Liver (tissue), 9 donors: ENCODE measurements around the gene CALML3. TPM values are rescaled to one million over a fixed set of nuclear protein-coding genes. Genes with fewer than 3 reads are reported as not detected.

ENCODE experiments used
- DNase-seq: peaks from one replicate; pipeline ENCODE4 v3.0.0-alpha.2; 2017; ENCODE audit warnings: low spot score
- H3K27ac ChIP-seq, 2 donors: one replicate each; pipeline ENCODE4 v1.7.0; 2013; ENCODE audit warnings: inconsistent platforms in 2 of 2, low read length in 2 of 2, control low read depth in 1 of 2, low read depth in 1 of 2, mild to moderate bottlenecking in 1 of 2
- H3K27me3 ChIP-seq, 4 donors: one replicate each; pipeline versions ENCODE4 v1.6.1 to v1.7.0; 2013; ENCODE audit warnings: low read length in 3 of 4, inconsistent platforms in 1 of 4, mild to moderate bottlenecking in 1 of 4, moderate library complexity in 1 of 4; ENCODE audit not compliant: control insufficient read depth in 4 of 4, insufficient read depth in 4 of 4
- H3K36me3 ChIP-seq, 4 donors: one replicate each; pipeline versions ENCODE4 v1.6.1 to v1.7.0; 2013; ENCODE audit warnings: low read length in 3 of 4, mild to moderate bottlenecking in 3 of 4, low read depth in 1 of 4, moderate library complexity in 1 of 4; ENCODE audit not compliant: control insufficient read depth in 4 of 4, insufficient read depth in 3 of 4
- H3K4me1 ChIP-seq, 4 donors: one replicate each; pipeline versions ENCODE4 v1.6.1 to v1.7.0; 2013; ENCODE audit warnings: low read length in 3 of 4, mild to moderate bottlenecking in 3 of 4, moderate library complexity in 1 of 4; ENCODE audit not compliant: control insufficient read depth in 4 of 4, insufficient read depth in 4 of 4
- H3K4me3 ChIP-seq, 3 donors: one replicate each; pipeline versions ENCODE4 v1.6.1 to v1.7.0; 2013; ENCODE audit warnings: low read length in 3 of 3, control low read depth in 1 of 3, low read depth in 1 of 3, mild to moderate bottlenecking in 1 of 3
- H3K9ac ChIP-seq, 2 donors: one replicate each; pipeline ENCODE4 v1.7.0; 2013; ENCODE audit warnings: low read length in 2 of 2, mild to moderate bottlenecking in 2 of 2, moderate library complexity in 2 of 2, control low read depth in 1 of 2, low read depth in 1 of 2
- H3K9me3 ChIP-seq, 4 donors: one replicate each; pipeline versions ENCODE4 v1.6.1 to v1.7.0; 2013; ENCODE audit warnings: low read length in 3 of 4; ENCODE audit not compliant: control insufficient read depth in 4 of 4
- EGR1 ChIP-seq, 2 donors: IDR thresholded peaks; 2 replicates each; pipeline ENCODE4 v1.6.1; 2016 to 2018; ENCODE audit warnings: antibody characterized with exemption in 2 of 2, low read depth in 2 of 2
- FOXA1 ChIP-seq: IDR thresholded peaks from 2 replicates; pipeline ENCODE4 v1.6.1; 2016; ENCODE audit warnings: antibody characterized with exemption
- FOXA2 ChIP-seq: IDR thresholded peaks from 2 replicates; pipeline ENCODE4 v1.6.1; 2016; ENCODE audit warnings: antibody characterized with exemption
- GABPA ChIP-seq, 2 donors: IDR thresholded peaks in 1 of 2; conservative IDR thresholded peaks in 1 of 2; 2 replicates each; pipeline ENCODE4 v1.6.1; 2016; ENCODE audit warnings: antibody characterized with exemption in 2 of 2, mild to moderate bottlenecking in 1 of 2, moderate library complexity in 1 of 2
- HNF4A ChIP-seq, 2 donors: conservative IDR thresholded peaks; 2 replicates each; pipeline ENCODE4 v1.6.1; 2016; ENCODE audit warnings: antibody characterized with exemption in 2 of 2, mild to moderate bottlenecking in 2 of 2
- HNF4G ChIP-seq: IDR thresholded peaks from 2 replicates; pipeline ENCODE4 v1.6.1; 2016; ENCODE audit warnings: antibody characterized with exemption
- JUND ChIP-seq, 2 donors: IDR thresholded peaks; 2 replicates each; pipeline ENCODE4 v1.6.1; 2016; ENCODE audit warnings: antibody characterized with exemption in 2 of 2
- NR2F2 ChIP-seq: IDR thresholded peaks from 2 replicates; pipeline ENCODE4 v1.6.1; 2016; ENCODE audit warnings: antibody characterized with exemption
- RAD21 ChIP-seq, 2 donors: IDR thresholded peaks; 2 replicates each; pipeline ENCODE4 v1.6.1; 2016; ENCODE audit warnings: antibody characterized with exemption in 2 of 2, mild to moderate bottlenecking in 2 of 2
- RXRA ChIP-seq, 2 donors: IDR thresholded peaks; 2 replicates each; pipeline ENCODE4 v1.6.1; 2017 to 2018; ENCODE audit warnings: antibody characterized with exemption in 2 of 2, mild to moderate bottlenecking in 1 of 2
- SP1 ChIP-seq: IDR thresholded peaks from 2 replicates; pipeline ENCODE4 v1.6.1; 2018; ENCODE audit warnings: antibody characterized with exemption, mild to moderate bottlenecking
- TAF1 ChIP-seq: conservative IDR thresholded peaks from 2 replicates; pipeline ENCODE4 v1.6.1; 2016; ENCODE audit warnings: antibody characterized with exemption, mild to moderate bottlenecking
- YY1 ChIP-seq: IDR thresholded peaks from 2 replicates; pipeline ENCODE4 v1.6.1; 2016; ENCODE audit warnings: antibody characterized with exemption, mild to moderate bottlenecking
- WGBS: extraction: QIAGEN DNeasy Blood & Tissue Kit; methylation state at CpG from one replicate; pipeline ENCODE4 v1.1.7; 2013; 5-methylcytosine and 5-hydroxymethylcytosine counted together
- polyA plus RNA-seq, 2 donors: library from polyadenylated mRNA; stranded (reverse) in 1 of 2; unstranded in 1 of 2; fragments of 200-250 nt in 1 of 2; fragments of >200 nt in 1 of 2; fragmentation: Nextera tagmentation in 1 of 2; extraction: Ambion mirVana in 1 of 2; gene quantifications; one replicate each; pipeline versions ENCODE4 v1.2.1 to v1.2.3, GENCODE V29; 2013 to 2015
- total RNA-seq, 2 donors: library from RNA; depleted of rRNA; stranded (reverse); fragments of >200 nt; gene quantifications; one replicate each; pipeline ENCODE4 v1.2.3, GENCODE V29; 2014
- TF ChIP-seq, protein P1 (sequence below): IDR thresholded peaks from 2 replicates; pipeline ENCODE4 v1.6.1; 2016; ENCODE audit warnings: antibody characterized with exemption
- TF ChIP-seq, protein P2 (sequence below): IDR thresholded peaks from 2 replicates; pipeline ENCODE4 v1.6.1; 2016; ENCODE audit warnings: antibody characterized with exemption, mild to moderate bottlenecking
- TF ChIP-seq, protein P3 (sequence below): IDR thresholded peaks from 2 replicates; pipeline ENCODE4 v1.6.1; 2016; ENCODE audit warnings: antibody characterized with exemption
- TF ChIP-seq, protein P4 (sequence below): IDR thresholded peaks from 2 replicates; pipeline ENCODE4 v1.6.1; 2016; ENCODE audit warnings: antibody characterized with exemption
- TF ChIP-seq, protein P5 (sequence below): fragments of 150-350 bp; IDR thresholded peaks from 2 replicates; pipeline ENCODE4 v1.5.1; 2017; ENCODE audit warnings: improper control_type of control experiment, low read depth, low read length; ENCODE audit not compliant: missing input control
- donor health status: healthy.
- donor health status: healthy.
- donor health status: healthy.
- donor health status: healthy.
- donor health status: healthy.

Gene CALML3
- total and polyA plus RNA-seq, 4 donors, result not detected

DNA sequence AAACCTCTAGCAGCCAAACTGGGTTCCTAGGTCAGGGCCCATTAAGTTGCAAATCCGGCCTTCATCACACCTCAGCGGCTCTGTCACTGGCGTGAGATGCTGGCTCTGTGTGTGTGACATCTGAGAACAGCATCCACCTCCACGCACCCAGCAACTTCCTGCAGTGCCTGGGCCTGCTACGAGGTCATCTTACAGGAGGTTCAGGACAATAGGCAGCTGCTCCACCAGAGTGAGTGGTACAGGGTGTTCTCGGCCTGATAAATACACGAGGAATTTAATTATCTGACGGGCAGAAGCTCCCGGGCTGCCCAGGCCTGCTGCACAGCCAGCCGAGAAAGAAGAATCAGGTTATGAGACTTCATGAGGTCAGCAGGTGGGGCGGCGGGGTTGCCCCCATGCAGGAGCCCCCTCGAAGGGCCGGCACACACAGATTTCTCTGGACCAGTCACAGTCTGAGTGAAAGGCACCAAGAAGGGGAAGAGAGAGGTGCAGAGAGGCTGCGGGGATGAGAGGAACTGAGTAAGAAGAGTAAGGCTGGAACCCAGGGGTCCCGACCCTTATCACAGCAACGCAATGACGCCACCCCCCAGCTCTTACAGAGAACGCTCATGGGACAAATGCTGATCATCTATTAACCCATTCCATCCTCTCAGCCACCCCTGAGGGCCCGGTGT is 49.3 kb downstream of the CALML3 start:
- no peak for DNase-seq
- Histone ChIP-seq H3K4me1 (peaks cover 2 to 46% (median 34%) of the 10 kb centered on the region in 4 donors), H3K27ac (peak overlapping the region; percentile 55 to 69), H3K9me3 (no peaks in the 10 kb centered on the region), H3K36me3 (no peaks in the 10 kb centered on the region), H3K4me3 (no peak overlapping the region), H3K27me3 (no peaks in the 10 kb centered on the region), H3K9ac (no peak overlapping the region)
- TF ChIP-seq GABPA (IDR thresholded peaks at IDR 0.05 in 1 of 2, conservative IDR thresholded peaks at IDR 0.05 in 1 of 2) (no peak), SP1 (no peak)
- 84% methylated on average over 20 of the region's 20 CpGs for WGBS

GRCh38 chr10:5574642-5575131 is 49.9 kb downstream of the CALML3 start:
- Histone ChIP-seq H3K27ac (peak overlapping the region; percentile 55 to 69), H3K9ac (no peak overlapping the region), H3K36me3 (no peaks in the 10 kb centered on the region), H3K4me3 (no peak overlapping the region), H3K4me1 (peaks cover 2 to 46% (median 34%) of the 10 kb centered on the region in 4 donors), H3K9me3 (no peaks in the 10 kb centered on the region), H3K27me3 (no peaks in the 10 kb centered on the region)
- TF ChIP-seq RAD21 (IDR thresholded peaks at IDR 0.05) (peak in 1 of 2 donors; percentile 48), FOXA1 (no peak), TAF1 (no peak), RXRA (IDR thresholded peaks at IDR 0.05) (peak; percentile 83 to 90), FOXA2 (no peak), HNF4A (conservative IDR thresholded peaks at IDR 0.05) (peak; percentile 93 to 96), SP1 (peak; percentile 59), GABPA (IDR thresholded peaks at IDR 0.05 in 1 of 2, conservative IDR thresholded peaks at IDR 0.05 in 1 of 2) (no peak), YY1 (no peak), JUND (IDR thresholded peaks at IDR 0.05) (no peak), HNF4G (peak; percentile 65), NR2F2 (no peak), EGR1 (IDR thresholded peaks at IDR 0.05; ENCODE audit: low read depth in 2 of 2) (no peak)
- TF ChIP-seq, protein P1, sequence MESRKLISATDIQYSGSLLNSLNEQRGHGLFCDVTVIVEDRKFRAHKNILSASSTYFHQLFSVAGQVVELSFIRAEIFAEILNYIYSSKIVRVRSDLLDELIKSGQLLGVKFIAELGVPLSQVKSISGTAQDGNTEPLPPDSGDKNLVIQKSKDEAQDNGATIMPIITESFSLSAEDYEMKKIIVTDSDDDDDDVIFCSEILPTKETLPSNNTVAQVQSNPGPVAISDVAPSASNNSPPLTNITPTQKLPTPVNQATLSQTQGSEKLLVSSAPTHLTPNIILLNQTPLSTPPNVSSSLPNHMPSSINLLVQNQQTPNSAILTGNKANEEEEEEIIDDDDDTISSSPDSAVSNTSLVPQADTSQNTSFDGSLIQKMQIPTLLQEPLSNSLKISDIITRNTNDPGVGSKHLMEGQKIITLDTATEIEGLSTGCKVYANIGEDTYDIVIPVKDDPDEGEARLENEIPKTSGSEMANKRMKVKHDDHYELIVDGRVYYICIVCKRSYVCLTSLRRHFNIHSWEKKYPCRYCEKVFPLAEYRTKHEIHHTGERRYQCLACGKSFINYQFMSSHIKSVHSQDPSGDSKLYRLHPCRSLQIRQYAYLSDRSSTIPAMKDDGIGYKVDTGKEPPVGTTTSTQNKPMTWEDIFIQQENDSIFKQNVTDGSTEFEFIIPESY, result no peak
- TF ChIP-seq, protein P2, sequence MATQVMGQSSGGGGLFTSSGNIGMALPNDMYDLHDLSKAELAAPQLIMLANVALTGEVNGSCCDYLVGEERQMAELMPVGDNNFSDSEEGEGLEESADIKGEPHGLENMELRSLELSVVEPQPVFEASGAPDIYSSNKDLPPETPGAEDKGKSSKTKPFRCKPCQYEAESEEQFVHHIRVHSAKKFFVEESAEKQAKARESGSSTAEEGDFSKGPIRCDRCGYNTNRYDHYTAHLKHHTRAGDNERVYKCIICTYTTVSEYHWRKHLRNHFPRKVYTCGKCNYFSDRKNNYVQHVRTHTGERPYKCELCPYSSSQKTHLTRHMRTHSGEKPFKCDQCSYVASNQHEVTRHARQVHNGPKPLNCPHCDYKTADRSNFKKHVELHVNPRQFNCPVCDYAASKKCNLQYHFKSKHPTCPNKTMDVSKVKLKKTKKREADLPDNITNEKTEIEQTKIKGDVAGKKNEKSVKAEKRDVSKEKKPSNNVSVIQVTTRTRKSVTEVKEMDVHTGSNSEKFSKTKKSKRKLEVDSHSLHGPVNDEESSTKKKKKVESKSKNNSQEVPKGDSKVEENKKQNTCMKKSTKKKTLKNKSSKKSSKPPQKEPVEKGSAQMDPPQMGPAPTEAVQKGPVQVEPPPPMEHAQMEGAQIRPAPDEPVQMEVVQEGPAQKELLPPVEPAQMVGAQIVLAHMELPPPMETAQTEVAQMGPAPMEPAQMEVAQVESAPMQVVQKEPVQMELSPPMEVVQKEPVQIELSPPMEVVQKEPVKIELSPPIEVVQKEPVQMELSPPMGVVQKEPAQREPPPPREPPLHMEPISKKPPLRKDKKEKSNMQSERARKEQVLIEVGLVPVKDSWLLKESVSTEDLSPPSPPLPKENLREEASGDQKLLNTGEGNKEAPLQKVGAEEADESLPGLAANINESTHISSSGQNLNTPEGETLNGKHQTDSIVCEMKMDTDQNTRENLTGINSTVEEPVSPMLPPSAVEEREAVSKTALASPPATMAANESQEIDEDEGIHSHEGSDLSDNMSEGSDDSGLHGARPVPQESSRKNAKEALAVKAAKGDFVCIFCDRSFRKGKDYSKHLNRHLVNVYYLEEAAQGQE, result no peak
- TF ChIP-seq, protein P3, sequence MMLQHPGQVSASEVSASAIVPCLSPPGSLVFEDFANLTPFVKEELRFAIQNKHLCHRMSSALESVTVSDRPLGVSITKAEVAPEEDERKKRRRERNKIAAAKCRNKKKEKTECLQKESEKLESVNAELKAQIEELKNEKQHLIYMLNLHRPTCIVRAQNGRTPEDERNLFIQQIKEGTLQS, result no peak
- TF ChIP-seq, protein P4, sequence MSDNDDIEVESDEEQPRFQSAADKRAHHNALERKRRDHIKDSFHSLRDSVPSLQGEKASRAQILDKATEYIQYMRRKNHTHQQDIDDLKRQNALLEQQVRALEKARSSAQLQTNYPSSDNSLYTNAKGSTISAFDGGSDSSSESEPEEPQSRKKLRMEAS, result peak; percentile 85
- TF ChIP-seq, protein P5, sequence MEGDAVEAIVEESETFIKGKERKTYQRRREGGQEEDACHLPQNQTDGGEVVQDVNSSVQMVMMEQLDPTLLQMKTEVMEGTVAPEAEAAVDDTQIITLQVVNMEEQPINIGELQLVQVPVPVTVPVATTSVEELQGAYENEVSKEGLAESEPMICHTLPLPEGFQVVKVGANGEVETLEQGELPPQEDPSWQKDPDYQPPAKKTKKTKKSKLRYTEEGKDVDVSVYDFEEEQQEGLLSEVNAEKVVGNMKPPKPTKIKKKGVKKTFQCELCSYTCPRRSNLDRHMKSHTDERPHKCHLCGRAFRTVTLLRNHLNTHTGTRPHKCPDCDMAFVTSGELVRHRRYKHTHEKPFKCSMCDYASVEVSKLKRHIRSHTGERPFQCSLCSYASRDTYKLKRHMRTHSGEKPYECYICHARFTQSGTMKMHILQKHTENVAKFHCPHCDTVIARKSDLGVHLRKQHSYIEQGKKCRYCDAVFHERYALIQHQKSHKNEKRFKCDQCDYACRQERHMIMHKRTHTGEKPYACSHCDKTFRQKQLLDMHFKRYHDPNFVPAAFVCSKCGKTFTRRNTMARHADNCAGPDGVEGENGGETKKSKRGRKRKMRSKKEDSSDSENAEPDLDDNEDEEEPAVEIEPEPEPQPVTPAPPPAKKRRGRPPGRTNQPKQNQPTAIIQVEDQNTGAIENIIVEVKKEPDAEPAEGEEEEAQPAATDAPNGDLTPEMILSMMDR, result no peak
- no peak for DNase-seq
- WGBS, result 35% methylated on average over 14 of the region's 14 CpGs
